Measurements from ENCODE around the gene ZNF710.
"Not testable (repeated sequence)": the region's sequence is repeated elsewhere in the genome, so short reads cannot be mapped to it uniquely, and the experiment has no call there.

ZNF710 gene

GRCh38 chr15:90103701-90104329 is 102.7 kb downstream of the ZNF710 start:
- DNase-seq (ENCODE audit: low read depth in 2 of 2): no peak

- DNase-seq (ENCODE audit: low read depth in 2 of 2): no peak
Observed at GRCh38 chr15:90104551-90104950, 103.4 kb downstream of the ZNF710 start.

- DNase-seq (ENCODE audit: low read depth in 2 of 2): no peak
Observed at GRCh38 chr15:90105521-90105920, 104.4 kb downstream of the ZNF710 start.

GRCh38 chr15:90106522-90107117 is 105.5 kb downstream of the ZNF710 start:
- DNase-seq (ENCODE audit: low read depth in 2 of 2): no peak

- DNase-seq (ENCODE audit: low read depth in 2 of 2): not testable (repeated sequence)
Observed at GRCh38 chr15:90108038-90108437, 106.9 kb downstream of the ZNF710 start.

- not testable (repeated sequence) for DNase-seq (ENCODE audit: low read depth in 2 of 2)
Observed at GRCh38 chr15:90109163-90109751, 108.1 kb downstream of the ZNF710 start.

GRCh38 chr15:90113166-90113565 is 112.0 kb downstream of the ZNF710 start:
- DNase-seq (ENCODE audit: low read depth in 2 of 2): no peak

GRCh38 chr15:90114451-90114901 is 113.4 kb downstream of the ZNF710 start:
- no peak for DNase-seq (ENCODE audit: low read depth in 2 of 2)

GRCh38 chr15:90115783-90116182 is 114.7 kb downstream of the ZNF710 start:
- DNase-seq (ENCODE audit: low read depth in 2 of 2): no peak

- DNase-seq (ENCODE audit: low read depth in 2 of 2): no peak
Observed at GRCh38 chr15:90119367-90119766, 118.2 kb downstream of the ZNF710 start.

- no peak for DNase-seq (ENCODE audit: low read depth in 2 of 2)
Observed at GRCh38 chr15:90121086-90121485, 120.0 kb downstream of the ZNF710 start.

GRCh38 chr15:90124507-90124906 is 123.4 kb downstream of the ZNF710 start:
- no peak for DNase-seq (ENCODE audit: low read depth in 2 of 2)

GRCh38 chr15:90126022-90126421 is 124.9 kb downstream of the ZNF710 start:
- no peak for DNase-seq (ENCODE audit: low read depth in 2 of 2)

- no peak for DNase-seq (ENCODE audit: low read depth in 2 of 2)
Observed at GRCh38 chr15:90126596-90127435, 125.7 kb downstream of the ZNF710 start.

- no peak for DNase-seq (ENCODE audit: low read depth in 2 of 2)
Observed at GRCh38 chr15:90130291-90130690, 129.2 kb downstream of the ZNF710 start.
